ENCODE results near the gene POLR3K.

DNA sequence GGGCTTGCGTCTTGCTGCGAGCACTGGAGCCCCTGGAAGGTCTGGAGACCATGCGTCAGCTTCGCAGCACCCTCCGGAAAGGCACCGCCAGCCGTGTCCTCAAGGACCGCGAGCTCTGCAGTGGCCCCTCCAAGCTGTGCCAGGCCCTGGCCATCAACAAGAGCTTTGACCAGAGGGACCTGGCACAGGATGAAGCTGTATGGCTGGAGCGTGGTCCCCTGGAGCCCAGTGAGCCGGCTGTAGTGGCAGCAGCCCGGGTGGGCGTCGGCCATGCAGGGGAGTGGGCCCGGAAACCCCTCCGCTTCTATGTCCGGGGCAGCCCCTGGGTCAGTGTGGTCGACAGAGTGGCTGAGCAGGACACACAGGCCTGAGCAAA, 32.0 kb upstream of the POLR3K start:
- TF ChIP-seq, protein P1, sequence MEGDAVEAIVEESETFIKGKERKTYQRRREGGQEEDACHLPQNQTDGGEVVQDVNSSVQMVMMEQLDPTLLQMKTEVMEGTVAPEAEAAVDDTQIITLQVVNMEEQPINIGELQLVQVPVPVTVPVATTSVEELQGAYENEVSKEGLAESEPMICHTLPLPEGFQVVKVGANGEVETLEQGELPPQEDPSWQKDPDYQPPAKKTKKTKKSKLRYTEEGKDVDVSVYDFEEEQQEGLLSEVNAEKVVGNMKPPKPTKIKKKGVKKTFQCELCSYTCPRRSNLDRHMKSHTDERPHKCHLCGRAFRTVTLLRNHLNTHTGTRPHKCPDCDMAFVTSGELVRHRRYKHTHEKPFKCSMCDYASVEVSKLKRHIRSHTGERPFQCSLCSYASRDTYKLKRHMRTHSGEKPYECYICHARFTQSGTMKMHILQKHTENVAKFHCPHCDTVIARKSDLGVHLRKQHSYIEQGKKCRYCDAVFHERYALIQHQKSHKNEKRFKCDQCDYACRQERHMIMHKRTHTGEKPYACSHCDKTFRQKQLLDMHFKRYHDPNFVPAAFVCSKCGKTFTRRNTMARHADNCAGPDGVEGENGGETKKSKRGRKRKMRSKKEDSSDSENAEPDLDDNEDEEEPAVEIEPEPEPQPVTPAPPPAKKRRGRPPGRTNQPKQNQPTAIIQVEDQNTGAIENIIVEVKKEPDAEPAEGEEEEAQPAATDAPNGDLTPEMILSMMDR (conservative IDR thresholded peaks at IDR 0.05; ENCODE audit: low read depth, low read length) = no peak
- TF ChIP-seq EZH2 (IDR thresholded peaks at IDR 0.05; ENCODE audit: low read length, unreplicated experiment) (no peak), EZH2phosphoT487 (IDR thresholded peaks at IDR 0.05; ENCODE audit: borderline replicate concordance, low read length) (no peak)

Measured in PC-3 (cell line).